PC-9 (cell line): ENCODE measurements around the gene CEP120.

Experiments used
- CTCF ChIP-seq: fragments of 200-600 bp; sonication (generic); conservative IDR thresholded peaks from 2 replicates; pipeline ENCODE4 v1.6.1; 2017; ENCODE audit warnings: mixed run types, antibody characterized with exemption, mild to moderate bottlenecking, moderate library complexity
- EZH2 ChIP-seq: fragments of 200-600 bp; sonication (generic); IDR thresholded peaks from 2 replicates; pipeline ENCODE4 v1.8.0; 2017; ENCODE audit warnings: antibody characterized with exemption, low read depth

GRCh38 chr5:123358751-123359150 is 64.5 kb downstream of the CEP120 start:
- TF ChIP-seq CTCF: no peak
- TF ChIP-seq EZH2: no peak
